ENCODE measurements around the gene AIFM2. TPM values are rescaled to one million over a fixed set of nuclear protein-coding genes. Genes with fewer than 3 reads are reported as not detected.

The AIFM2 gene
- total RNA-seq, 1 donor from 2014 or later, result 10.6 TPM

GRCh38 chr10:70174058-70174741, 41.6 kb upstream of the AIFM2 start:
- Histone ChIP-seq H3K4me1 (peaks cover 5% of the 10 kb centered on the region), H3K36me3 (no peaks in the 10 kb centered on the region), H3K27me3 (no peaks in the 10 kb centered on the region), H3K4me3 (no peak overlapping the region), H3K9me3 (no peaks in the 10 kb centered on the region), H3K27ac (no peak overlapping the region)
- TF ChIP-seq POLR2AphosphoS5 (IDR thresholded peaks at IDR 0.05; ENCODE audit: insufficient read depth in 1 of 2, low read depth in 1 of 2) (no peak), POLR2A (IDR thresholded peaks at IDR 0.05) (no peak)
- TF ChIP-seq, protein P1, sequence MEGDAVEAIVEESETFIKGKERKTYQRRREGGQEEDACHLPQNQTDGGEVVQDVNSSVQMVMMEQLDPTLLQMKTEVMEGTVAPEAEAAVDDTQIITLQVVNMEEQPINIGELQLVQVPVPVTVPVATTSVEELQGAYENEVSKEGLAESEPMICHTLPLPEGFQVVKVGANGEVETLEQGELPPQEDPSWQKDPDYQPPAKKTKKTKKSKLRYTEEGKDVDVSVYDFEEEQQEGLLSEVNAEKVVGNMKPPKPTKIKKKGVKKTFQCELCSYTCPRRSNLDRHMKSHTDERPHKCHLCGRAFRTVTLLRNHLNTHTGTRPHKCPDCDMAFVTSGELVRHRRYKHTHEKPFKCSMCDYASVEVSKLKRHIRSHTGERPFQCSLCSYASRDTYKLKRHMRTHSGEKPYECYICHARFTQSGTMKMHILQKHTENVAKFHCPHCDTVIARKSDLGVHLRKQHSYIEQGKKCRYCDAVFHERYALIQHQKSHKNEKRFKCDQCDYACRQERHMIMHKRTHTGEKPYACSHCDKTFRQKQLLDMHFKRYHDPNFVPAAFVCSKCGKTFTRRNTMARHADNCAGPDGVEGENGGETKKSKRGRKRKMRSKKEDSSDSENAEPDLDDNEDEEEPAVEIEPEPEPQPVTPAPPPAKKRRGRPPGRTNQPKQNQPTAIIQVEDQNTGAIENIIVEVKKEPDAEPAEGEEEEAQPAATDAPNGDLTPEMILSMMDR (IDR thresholded peaks at IDR 0.05), result no peak
- no peak for DNase-seq (ENCODE audit: extremely low spot score in 2 of 2)
- intact Hi-C loops (cut with DNase I), result no loop called here

DNA sequence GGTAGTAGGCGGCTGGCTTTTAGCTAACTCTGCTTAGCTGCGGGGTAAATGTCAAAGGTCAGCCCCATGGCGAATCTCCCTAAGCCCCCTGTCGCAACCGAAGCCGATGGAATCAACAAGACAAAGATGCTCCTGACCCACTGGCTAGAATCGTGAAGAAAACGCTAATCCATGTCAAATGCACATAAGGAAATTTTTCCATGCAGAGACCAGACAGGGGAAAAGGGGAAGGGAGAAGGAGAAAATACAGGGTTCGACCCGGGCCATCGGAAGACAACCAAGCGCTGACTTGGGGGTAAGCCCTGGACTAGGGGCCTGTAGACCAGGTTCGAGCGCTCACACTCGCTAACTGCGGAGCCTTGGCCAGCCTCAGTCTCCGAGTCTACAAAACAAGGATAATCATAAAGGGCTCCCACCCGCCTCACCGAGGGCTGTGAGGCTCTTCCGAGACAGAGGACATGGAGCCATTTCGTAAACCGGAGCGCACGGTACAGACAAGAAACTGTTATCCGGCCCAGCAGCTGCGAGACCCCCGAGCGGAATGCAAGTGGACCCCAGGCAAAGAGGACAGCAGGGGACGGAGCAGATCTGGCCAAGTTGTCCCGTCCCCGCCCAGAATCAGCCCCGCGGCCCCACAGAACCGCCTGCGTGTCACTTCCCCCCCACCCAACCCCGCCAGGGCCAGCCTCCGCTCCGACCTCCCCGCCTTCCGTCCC, 37.2 kb upstream of the AIFM2 start:
- peak overlapping the region; percentile 98 for H3K27ac ChIP-seq
- TF ChIP-seq, protein P1 (IDR thresholded peaks at IDR 0.05), result no peak
- TF ChIP-seq POLR2A (IDR thresholded peaks at IDR 0.05), result no peak
- TF ChIP-seq POLR2AphosphoS5 (IDR thresholded peaks at IDR 0.05; ENCODE audit: insufficient read depth in 1 of 2, low read depth in 1 of 2), result no peak
- H3K4me3 ChIP-seq, result peak overlapping the region; percentile 94 to 99
- H3K4me1 ChIP-seq, result peaks cover 43% of the 10 kb centered on the region
- no peaks in the 10 kb centered on the region for H3K27me3 ChIP-seq
- peaks cover 0 to 3% of the 10 kb centered on the region in 2 donors for H3K36me3 ChIP-seq
- intact Hi-C loops (cut with DNase I), result loop anchor here (1.0 kb wide), 1 partner anchor 24 kb away; the partner anchor contains the start of gene TYSND1
- DNase-seq (ENCODE audit: extremely low spot score in 2 of 2), result no peak
- no peaks in the 10 kb centered on the region for H3K9me3 ChIP-seq

GRCh38 chr10:70169011-70169410, 36.4 kb upstream of the AIFM2 start:
- Histone ChIP-seq H3K9me3 (no peaks in the 10 kb centered on the region), H3K4me1 (peaks cover 51% of the 10 kb centered on the region), H3K36me3 (peaks cover 0 to 3% of the 10 kb centered on the region in 2 donors), H3K4me3 (peak overlapping the region; percentile 94 to 99), H3K27ac (peak overlapping the region; percentile 98), H3K27me3 (no peaks in the 10 kb centered on the region)
- intact Hi-C loops (cut with DNase I), result no loop called here
- DNase-seq (ENCODE audit: extremely low spot score in 2 of 2), result no peak
- no peak for TF ChIP-seq POLR2A (IDR thresholded peaks at IDR 0.05)
- TF ChIP-seq, protein P1 (IDR thresholded peaks at IDR 0.05), result no peak
- TF ChIP-seq POLR2AphosphoS5 (IDR thresholded peaks at IDR 0.05; ENCODE audit: insufficient read depth in 1 of 2, low read depth in 1 of 2), result no peak

DNA sequence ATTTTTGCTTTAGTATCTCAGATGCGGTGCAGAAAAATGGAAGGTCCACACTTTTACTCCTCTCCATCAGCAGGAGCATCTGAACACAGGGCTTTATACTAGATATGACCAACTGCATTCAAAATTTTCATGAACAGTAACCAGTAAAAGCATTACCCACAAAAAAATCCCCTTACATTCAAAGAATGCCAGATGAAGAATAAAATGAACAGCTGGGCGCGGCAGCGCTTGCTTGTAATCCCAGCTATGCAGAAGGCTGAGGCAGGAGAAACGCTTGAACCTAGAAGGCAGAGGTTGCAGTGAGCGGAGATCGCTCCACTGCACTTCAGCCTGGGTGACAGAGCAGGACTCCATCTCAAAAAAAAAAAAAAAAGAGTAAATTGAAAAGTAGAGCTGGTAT, 34.6 kb upstream of the AIFM2 start:
- no peaks in the 10 kb centered on the region for H3K27me3 ChIP-seq
- no peak overlapping the region for H3K4me3 ChIP-seq
- peaks cover 0 to 3% of the 10 kb centered on the region in 2 donors for H3K36me3 ChIP-seq
- H3K9me3 ChIP-seq, result no peaks in the 10 kb centered on the region
- H3K27ac ChIP-seq, result no peak overlapping the region
- DNase-seq (ENCODE audit: extremely low spot score in 2 of 2), result no peak
- TF ChIP-seq POLR2A (IDR thresholded peaks at IDR 0.05), result no peak
- TF ChIP-seq, protein P1 (IDR thresholded peaks at IDR 0.05), result no peak
- TF ChIP-seq POLR2AphosphoS5 (IDR thresholded peaks at IDR 0.05; ENCODE audit: insufficient read depth in 1 of 2, low read depth in 1 of 2), result no peak
- H3K4me1 ChIP-seq, result peaks cover 69% of the 10 kb centered on the region
- intact Hi-C loops (cut with DNase I), result no loop called here

DNA sequence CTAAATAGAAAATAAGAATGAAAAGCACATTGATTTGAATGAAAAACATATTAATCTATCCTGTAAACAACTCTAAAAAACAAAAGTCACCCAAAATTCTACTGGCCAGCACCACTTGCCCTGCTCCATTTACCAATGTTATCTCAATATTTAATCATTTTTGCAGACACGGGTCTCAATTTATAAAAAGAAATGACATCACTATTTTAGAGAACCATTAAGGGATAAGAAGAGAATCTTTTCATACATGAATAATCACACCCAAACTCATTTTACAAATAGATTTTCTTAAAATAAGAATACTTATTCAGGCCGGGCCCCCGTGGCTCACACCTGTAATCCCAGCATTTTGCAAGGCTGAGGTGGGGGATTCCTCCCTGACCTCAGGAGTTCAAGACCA, 33.8 kb upstream of the AIFM2 start:
- Histone ChIP-seq H3K27ac (no peak overlapping the region), H3K4me3 (no peak overlapping the region), H3K27me3 (no peaks in the 10 kb centered on the region), H3K36me3 (peaks cover 0 to 9% of the 10 kb centered on the region in 2 donors), H3K4me1 (peaks cover 75% of the 10 kb centered on the region), H3K9me3 (no peaks in the 10 kb centered on the region)
- DNase-seq (ENCODE audit: extremely low spot score in 2 of 2), result no peak
- TF ChIP-seq POLR2A (IDR thresholded peaks at IDR 0.05) (no peak), POLR2AphosphoS5 (IDR thresholded peaks at IDR 0.05; ENCODE audit: insufficient read depth in 1 of 2, low read depth in 1 of 2) (no peak)
- TF ChIP-seq, protein P1 (IDR thresholded peaks at IDR 0.05), result no peak
- intact Hi-C loops (cut with DNase I), result no loop called here
